ENCODE results near the gene BTNL9.

The BTNL9 gene

DNA sequence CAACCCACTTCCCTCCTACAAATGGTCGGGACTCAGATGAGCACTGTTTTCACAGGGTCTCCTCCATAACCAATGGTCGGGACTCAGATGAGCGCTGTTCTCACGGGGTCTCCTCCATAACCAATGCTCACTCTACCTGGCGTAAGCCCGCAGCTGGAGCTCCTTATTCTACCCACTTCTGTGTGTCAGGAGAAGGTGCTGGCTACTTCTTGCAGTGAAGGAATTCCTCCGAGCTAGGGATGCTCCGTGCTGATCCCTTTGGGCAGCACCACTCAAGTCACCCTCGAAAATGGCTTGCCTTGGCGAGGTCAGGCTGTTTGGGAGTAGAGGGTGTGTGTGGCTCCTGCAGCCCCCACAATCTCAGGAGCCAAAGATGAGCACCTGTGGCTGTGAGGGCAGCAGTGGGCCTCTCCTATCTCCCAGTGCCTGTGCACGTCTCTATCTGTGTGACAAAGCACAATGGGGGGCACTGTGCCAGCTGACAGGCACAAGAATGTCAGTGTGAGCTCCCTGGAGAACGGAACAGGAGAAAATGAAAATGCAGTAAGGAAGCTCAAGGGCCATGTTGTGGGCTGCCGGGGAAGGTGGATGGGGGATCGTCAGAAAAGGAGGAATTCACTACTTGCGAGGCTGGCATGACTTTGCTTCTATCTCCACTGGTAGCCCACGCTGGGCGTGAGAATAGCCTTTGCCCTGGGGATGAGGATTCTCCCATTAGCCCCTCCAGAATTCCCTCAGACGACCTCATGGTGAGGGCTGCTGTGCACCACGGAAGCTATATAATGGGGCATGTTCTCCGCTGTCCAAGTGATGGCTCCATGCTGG, 3.9 kb upstream of the BTNL9 start:
- ChIA-PET POLR2A (no interaction called here), CTCF (no interaction called here)
- no peak overlapping the region for H3K4me3 ChIP-seq (ENCODE audit: low read depth, low read length)
- TF ChIP-seq, protein P1, sequence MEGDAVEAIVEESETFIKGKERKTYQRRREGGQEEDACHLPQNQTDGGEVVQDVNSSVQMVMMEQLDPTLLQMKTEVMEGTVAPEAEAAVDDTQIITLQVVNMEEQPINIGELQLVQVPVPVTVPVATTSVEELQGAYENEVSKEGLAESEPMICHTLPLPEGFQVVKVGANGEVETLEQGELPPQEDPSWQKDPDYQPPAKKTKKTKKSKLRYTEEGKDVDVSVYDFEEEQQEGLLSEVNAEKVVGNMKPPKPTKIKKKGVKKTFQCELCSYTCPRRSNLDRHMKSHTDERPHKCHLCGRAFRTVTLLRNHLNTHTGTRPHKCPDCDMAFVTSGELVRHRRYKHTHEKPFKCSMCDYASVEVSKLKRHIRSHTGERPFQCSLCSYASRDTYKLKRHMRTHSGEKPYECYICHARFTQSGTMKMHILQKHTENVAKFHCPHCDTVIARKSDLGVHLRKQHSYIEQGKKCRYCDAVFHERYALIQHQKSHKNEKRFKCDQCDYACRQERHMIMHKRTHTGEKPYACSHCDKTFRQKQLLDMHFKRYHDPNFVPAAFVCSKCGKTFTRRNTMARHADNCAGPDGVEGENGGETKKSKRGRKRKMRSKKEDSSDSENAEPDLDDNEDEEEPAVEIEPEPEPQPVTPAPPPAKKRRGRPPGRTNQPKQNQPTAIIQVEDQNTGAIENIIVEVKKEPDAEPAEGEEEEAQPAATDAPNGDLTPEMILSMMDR (IDR thresholded peaks at IDR 0.05; ENCODE audit: insufficient read depth, low read length, missing control alignments) = no peak
- no peak for DNase-seq (ENCODE audit: low read depth, low spot score)

DNA sequence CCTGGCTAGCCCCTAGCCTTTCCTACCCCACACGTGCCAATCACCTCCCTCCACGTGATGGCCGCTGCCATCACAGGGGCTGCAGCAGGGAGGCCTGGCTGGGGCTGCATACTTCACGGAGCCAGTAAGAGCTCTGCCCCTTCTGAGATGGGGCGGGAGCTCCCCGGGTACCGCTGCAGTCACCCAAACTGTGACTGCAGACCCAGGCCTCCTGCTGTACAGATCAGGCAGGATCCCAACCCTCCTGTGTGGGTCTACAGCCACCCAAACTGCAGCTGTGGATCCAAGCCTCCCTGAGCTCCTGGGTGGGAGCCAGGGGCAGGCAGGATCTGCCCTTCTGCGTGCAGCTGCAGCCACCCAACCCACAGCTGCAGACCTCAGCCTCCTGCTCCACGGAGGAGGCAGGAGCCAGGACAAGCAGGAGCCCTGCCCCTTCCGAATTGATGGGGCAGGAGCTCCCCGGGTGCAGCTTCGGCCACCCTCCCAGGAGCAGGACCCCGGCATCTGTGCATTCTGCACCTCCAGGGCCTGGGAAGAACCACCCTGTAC, 3.2 kb upstream of the BTNL9 start:
- TF ChIP-seq, protein P1 (IDR thresholded peaks at IDR 0.05; ENCODE audit: insufficient read depth, low read length, missing control alignments) = no peak
- POLR2A ChIA-PET = no interaction called here
- CTCF ChIA-PET = no interaction called here
- H3K4me3 ChIP-seq (ENCODE audit: low read depth, low read length) = no peak overlapping the region
- no peak for DNase-seq (ENCODE audit: low read depth, low spot score)

DNA sequence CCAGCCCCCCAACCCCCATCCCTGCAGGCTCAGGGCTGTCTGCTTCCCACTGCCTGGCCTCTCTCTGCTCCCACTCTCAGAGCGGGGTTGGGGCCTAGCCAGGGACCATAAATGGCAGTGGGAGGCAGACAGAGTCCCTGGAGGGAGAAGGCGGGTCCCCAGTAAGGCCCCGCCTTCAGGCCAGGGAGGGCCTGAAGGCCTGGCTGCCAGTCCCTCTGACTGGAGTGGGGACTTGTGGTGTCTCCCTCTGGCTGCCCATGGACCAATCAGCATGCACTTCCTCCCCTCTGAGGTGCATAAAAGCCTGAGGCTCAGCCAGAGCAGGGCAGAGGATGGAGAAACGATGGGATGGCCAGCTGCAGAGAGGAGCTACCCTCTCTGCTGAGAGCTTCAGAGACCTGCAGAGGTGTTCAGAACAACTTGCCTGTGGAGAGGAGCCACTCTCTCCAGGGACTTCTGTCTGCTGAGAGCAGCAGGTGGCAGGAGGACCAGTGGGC, 2.7 kb upstream of the BTNL9 start:
- ChIA-PET POLR2A (no interaction called here), CTCF (no interaction called here)
- TF ChIP-seq, protein P1 (IDR thresholded peaks at IDR 0.05; ENCODE audit: insufficient read depth, low read length, missing control alignments) = no peak
- no peak overlapping the region for H3K4me3 ChIP-seq (ENCODE audit: low read depth, low read length)
- no peak for DNase-seq (ENCODE audit: low read depth, low spot score)

DNA sequence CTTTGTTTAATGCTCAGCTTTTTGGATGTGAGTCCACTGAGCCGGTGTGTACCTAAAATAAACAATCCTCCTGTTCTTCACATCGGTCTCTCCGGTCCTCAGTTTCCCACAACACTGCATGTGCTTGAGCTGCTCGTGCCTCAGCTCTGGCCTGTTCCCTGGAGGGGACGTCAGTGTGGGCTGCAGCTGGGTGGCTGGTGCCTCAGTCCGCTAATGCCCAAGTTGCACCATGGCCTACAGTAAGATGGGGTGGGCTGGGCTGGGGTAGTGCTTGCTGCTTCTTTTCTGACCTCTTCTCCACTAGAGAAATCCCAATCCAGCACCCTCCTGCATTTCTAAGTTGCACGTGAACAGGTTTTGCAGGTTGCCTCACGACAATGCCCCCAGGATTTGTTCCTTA, 595 bp upstream of the BTNL9 start:
- CTCF ChIA-PET = no interaction called here
- no peak for DNase-seq (ENCODE audit: low read depth, low spot score)

DNA sequence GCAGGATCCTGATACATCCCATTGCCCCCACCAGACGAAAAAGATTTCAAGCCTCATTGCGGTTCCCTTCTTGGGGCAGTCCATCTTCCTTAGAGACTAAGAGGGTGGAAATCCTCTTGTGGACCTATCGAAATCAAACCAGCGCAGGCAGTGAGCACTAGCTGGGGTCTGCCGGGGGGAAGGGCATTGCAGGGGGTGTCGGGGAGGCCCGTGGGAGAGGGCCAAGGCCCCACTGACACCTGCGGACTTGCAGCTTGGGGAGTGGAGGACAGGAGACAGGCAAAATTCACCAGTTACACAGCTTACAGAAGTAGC, 522 bp downstream of the BTNL9 start:
- POLR2A ChIA-PET = no interaction called here
- H3K4me3 ChIP-seq (ENCODE audit: low read depth, low read length) = no peak overlapping the region
- CTCF ChIA-PET = no interaction called here
- TF ChIP-seq, protein P1 (IDR thresholded peaks at IDR 0.05; ENCODE audit: insufficient read depth, low read length, missing control alignments) = no peak
- DNase-seq (ENCODE audit: low read depth, low spot score) = no peak

More for the DNA sequence above, 595 bp upstream of the BTNL9 start:
- POLR2A ChIA-PET = no interaction called here
- H3K4me3 ChIP-seq (ENCODE audit: low read depth, low read length) = no peak overlapping the region
- TF ChIP-seq, protein P1 (IDR thresholded peaks at IDR 0.05; ENCODE audit: insufficient read depth, low read length, missing control alignments) = no peak

DNA sequence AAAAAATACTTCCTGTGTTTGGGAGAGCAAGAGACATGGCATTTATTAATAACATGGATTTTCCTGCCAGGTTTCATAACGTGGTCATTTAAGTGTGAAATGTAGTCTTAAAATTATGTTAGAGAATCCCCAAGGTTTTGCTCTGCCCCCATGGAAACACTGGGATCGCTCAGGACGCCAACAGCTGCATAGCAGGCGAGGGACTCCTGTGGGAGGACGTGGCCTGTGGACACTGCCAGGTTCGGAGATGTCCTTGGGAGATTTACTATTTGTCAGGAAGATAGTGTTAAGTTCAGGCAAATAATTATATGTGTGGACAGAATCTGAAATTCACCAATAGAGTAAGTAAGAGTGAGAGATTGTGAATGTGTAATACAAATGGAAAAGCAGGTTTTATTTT, 977 bp downstream of the BTNL9 start:
- POLR2A ChIA-PET = no interaction called here
- no peak overlapping the region for H3K4me3 ChIP-seq (ENCODE audit: low read depth, low read length)
- TF ChIP-seq, protein P1 (IDR thresholded peaks at IDR 0.05; ENCODE audit: insufficient read depth, low read length, missing control alignments) = no peak
- CTCF ChIA-PET = no interaction called here
- no peak for DNase-seq (ENCODE audit: low read depth, low spot score)

All from AG04449 (cell line).